Measurements from ENCODE around the gene APBA2. TPM values are rescaled to one million over a fixed set of nuclear protein-coding genes. Genes with fewer than 3 reads are reported as not detected.

The APBA2 gene
- total and polyA plus RNA-seq, 2 of the 13 experiments (the other 11 are each of a cell fraction or from before 2014, with no cell fraction given) = 0.62 to 2.3 TPM

DNA sequence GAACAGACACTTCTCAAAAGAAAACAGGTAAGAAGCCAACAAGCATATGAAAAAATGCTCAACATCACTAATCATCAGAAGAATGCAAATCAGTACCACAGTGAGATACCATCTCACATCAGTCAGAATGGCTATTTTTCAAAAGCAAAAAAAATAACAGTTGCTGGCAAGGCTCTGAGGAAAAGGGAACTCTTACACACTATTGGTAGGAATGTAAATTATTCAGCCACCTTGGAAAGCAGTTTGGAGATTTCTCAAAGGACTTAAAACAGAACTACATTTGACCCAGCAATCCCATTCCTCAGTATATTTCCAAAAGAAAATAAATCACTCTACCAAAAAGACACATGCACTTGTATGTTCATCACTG, 95.6 kb downstream of the APBA2 start:
- H3K27ac ChIP-seq (ENCODE audit: extremely low read length, insufficient read depth, low read length) = no peak overlapping the region
- H4K20me1 ChIP-seq (ENCODE audit: insufficient read depth, low read length) = no peaks in the 10 kb centered on the region
- POLR2A ChIA-PET = no interaction called here
- no peaks in the 10 kb centered on the region for H3K79me2 ChIP-seq (ENCODE audit: insufficient read depth, low read length)
- 0 out of 2 replicates have a peak, but pooled peaks cover 5% of the 10 kb centered on the region for H3K4me1 ChIP-seq (ENCODE audit: insufficient read depth, low read length)
- no peaks in the 10 kb centered on the region; a peak in 1 of 5 replicates for H3K27me3 ChIP-seq (ENCODE audit: control insufficient read depth in 1 of 2, insufficient read depth in 2 of 2, low read length in 2 of 2)
- DNase-seq (ENCODE audit: low spot score) = no peak
- H2AFZ ChIP-seq (ENCODE audit: low read length) = no peak overlapping the region
- BruUV-seq (replicated peaks) = no TSS peak
- ATAC-seq = no peak
- no peak overlapping the region for H3K4me3 ChIP-seq (replicated peaks in 1 of 3; ENCODE audit: insufficient read depth in 1 of 3, low read depth in 2 of 3, low read length in 3 of 3)
- no peak overlapping the region for H3K9ac ChIP-seq (ENCODE audit: insufficient read depth, low read depth, low read length)
- intact Hi-C loops (cut with micrococcal nuclease; ENCODE audit: unreplicated experiment) = no loop called here
- TF ChIP-seq HHEX (CRISPR knock-in tag; IDR thresholded peaks at IDR 0.05) (no peak), ZNF34 (CRISPR knock-in tag; IDR thresholded peaks at IDR 0.05; ENCODE audit: borderline replicate concordance) (no peak), U2AF2 (IDR thresholded peaks at IDR 0.05; ENCODE audit: low read depth, low read length) (no peak), NAIF1 (CRISPR knock-in tag; IDR thresholded peaks at IDR 0.05; ENCODE audit: borderline replicate concordance) (no peak), ZC3H13 (CRISPR knock-in tag; IDR thresholded peaks at IDR 0.05) (no peak)
- FAIRE-seq = no peak
- H3K4me2 ChIP-seq (ENCODE audit: low read depth, low read length) = no peak overlapping the region
- H3K9me3 ChIP-seq (ENCODE audit: low read length) = no peaks in the 10 kb centered on the region
- no peaks in the 10 kb centered on the region for H3K36me3 ChIP-seq (replicated peaks in 1 of 2; ENCODE audit: control insufficient read depth in 1 of 2, insufficient read depth in 2 of 2, low read length in 2 of 2)
- in situ Hi-C loops (cut with HindIII; ENCODE audit: extremely low pct_ligation_motif_present, low pct_unique_long_range_greater_than_20kb) = no loop called here
- CTCF ChIA-PET (ENCODE audit: low intra/inter-chr PET ratio, low total read pairs) = no interaction called here

DNA sequence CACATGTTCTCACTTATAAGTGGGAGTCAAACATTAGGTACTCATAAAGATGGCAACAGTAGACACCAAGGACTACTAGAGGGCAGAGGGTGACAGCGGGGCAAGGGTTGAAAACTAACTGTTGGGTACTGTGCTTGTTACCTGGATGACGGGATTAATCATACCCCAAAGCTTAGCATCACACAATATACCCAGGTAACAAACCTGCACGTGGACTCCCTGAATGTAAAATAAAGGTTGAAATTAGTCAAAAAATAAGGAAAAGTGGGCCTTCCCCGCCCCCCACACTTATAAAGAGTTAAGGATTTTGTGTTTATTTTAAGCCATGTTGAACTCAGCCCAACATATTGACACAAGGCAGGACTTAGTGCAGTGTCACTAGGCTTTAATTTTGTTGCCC, 96.1 kb downstream of the APBA2 start:
- WGBS (ENCODE audit: low lambda C conversion rate) = 49% methylated on average over 4 of the region's 4 CpGs
- no peaks in the 10 kb centered on the region for H3K79me2 ChIP-seq (ENCODE audit: insufficient read depth, low read length)
- FAIRE-seq (no peak), ATAC-seq (no peak), DNase-seq (ENCODE audit: low spot score) (no peak)
- no peaks in the 10 kb centered on the region; a peak in 1 of 5 replicates for H3K27me3 ChIP-seq (ENCODE audit: control insufficient read depth in 1 of 2, insufficient read depth in 2 of 2, low read length in 2 of 2)
- BruUV-seq (replicated peaks) = no TSS peak
- no peaks in the 10 kb centered on the region for H3K9me3 ChIP-seq (ENCODE audit: low read length)
- in situ Hi-C loops (cut with HindIII; ENCODE audit: extremely low pct_ligation_motif_present, low pct_unique_long_range_greater_than_20kb) = no loop called here
- intact Hi-C loops (cut with micrococcal nuclease; ENCODE audit: unreplicated experiment) = no loop called here
- H3K4me2 ChIP-seq (ENCODE audit: low read depth, low read length) = no peak overlapping the region
- H3K9ac ChIP-seq (ENCODE audit: insufficient read depth, low read depth, low read length) = no peak overlapping the region
- no peaks in the 10 kb centered on the region for H4K20me1 ChIP-seq (ENCODE audit: insufficient read depth, low read length)
- no peak overlapping the region for H2AFZ ChIP-seq (ENCODE audit: low read length)
- no peaks in the 10 kb centered on the region for H3K36me3 ChIP-seq (replicated peaks in 1 of 2; ENCODE audit: control insufficient read depth in 1 of 2, insufficient read depth in 2 of 2, low read length in 2 of 2)
- POLR2A ChIA-PET = no interaction called here
- H3K4me1 ChIP-seq (ENCODE audit: insufficient read depth, low read length) = 0 out of 2 replicates have a peak, but pooled peaks cover 5% of the 10 kb centered on the region
- H3K27ac ChIP-seq (ENCODE audit: extremely low read length, insufficient read depth, low read length) = no peak overlapping the region
- H3K4me3 ChIP-seq (replicated peaks in 1 of 3; ENCODE audit: insufficient read depth in 1 of 3, low read depth in 2 of 3, low read length in 3 of 3) = no peak overlapping the region
- CTCF ChIA-PET (ENCODE audit: low intra/inter-chr PET ratio, low total read pairs) = no interaction called here
- TF ChIP-seq, protein P1, sequence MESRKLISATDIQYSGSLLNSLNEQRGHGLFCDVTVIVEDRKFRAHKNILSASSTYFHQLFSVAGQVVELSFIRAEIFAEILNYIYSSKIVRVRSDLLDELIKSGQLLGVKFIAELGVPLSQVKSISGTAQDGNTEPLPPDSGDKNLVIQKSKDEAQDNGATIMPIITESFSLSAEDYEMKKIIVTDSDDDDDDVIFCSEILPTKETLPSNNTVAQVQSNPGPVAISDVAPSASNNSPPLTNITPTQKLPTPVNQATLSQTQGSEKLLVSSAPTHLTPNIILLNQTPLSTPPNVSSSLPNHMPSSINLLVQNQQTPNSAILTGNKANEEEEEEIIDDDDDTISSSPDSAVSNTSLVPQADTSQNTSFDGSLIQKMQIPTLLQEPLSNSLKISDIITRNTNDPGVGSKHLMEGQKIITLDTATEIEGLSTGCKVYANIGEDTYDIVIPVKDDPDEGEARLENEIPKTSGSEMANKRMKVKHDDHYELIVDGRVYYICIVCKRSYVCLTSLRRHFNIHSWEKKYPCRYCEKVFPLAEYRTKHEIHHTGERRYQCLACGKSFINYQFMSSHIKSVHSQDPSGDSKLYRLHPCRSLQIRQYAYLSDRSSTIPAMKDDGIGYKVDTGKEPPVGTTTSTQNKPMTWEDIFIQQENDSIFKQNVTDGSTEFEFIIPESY (CRISPR knock-in tag; IDR thresholded peaks at IDR 0.05) = no peak
- no peak for TF ChIP-seq ZSCAN22 (CRISPR knock-in tag; IDR thresholded peaks at IDR 0.05)
- TF ChIP-seq NR2F1 (CRISPR knock-in tag; IDR thresholded peaks at IDR 0.05) = no peak
- TF ChIP-seq ZFAT (CRISPR knock-in tag; conservative IDR thresholded peaks at IDR 0.05) = no peak
- TF ChIP-seq ZNF614 (CRISPR knock-in tag; IDR thresholded peaks at IDR 0.05; ENCODE audit: borderline replicate concordance) = no peak
- TF ChIP-seq TBP (CRISPR knock-in tag; IDR thresholded peaks at IDR 0.05) = no peak
- no peak for TF ChIP-seq NPAS2 (CRISPR knock-in tag; IDR thresholded peaks at IDR 0.05; ENCODE audit: borderline replicate concordance)
- TF ChIP-seq ZFP36L2 (CRISPR knock-in tag; IDR thresholded peaks at IDR 0.05) = no peak
- no peak for TF ChIP-seq ZNF441 (CRISPR knock-in tag; IDR thresholded peaks at IDR 0.05; ENCODE audit: borderline replicate concordance)
- no peak for TF ChIP-seq ZSCAN31 (CRISPR knock-in tag; IDR thresholded peaks at IDR 0.05; ENCODE audit: low read depth)
- no peak for TF ChIP-seq ZNF788 (CRISPR knock-in tag; IDR thresholded peaks at IDR 0.05; ENCODE audit: borderline replicate concordance)
- TF ChIP-seq ZBTB42 (CRISPR knock-in tag; IDR thresholded peaks at IDR 0.05) = no peak
- TF ChIP-seq NFKBIZ (CRISPR knock-in tag; IDR thresholded peaks at IDR 0.05) = no peak
- TF ChIP-seq ZFP1 (CRISPR knock-in tag; IDR thresholded peaks at IDR 0.05) = no peak
- TF ChIP-seq HDAC1 (CRISPR knock-in tag; IDR thresholded peaks at IDR 0.05) = no peak
- no peak for TF ChIP-seq ZNF232 (CRISPR knock-in tag; IDR thresholded peaks at IDR 0.05; ENCODE audit: borderline replicate concordance)
- TF ChIP-seq ZNF761 (CRISPR knock-in tag; conservative IDR thresholded peaks at IDR 0.05) = no peak

Measured in HepG2 (cell line).